Upper lobe of right lung (tissue), 1 donor: ENCODE results near the gene TBC1D2B. TPM values are rescaled to one million over a fixed set of nuclear protein-coding genes. Genes with fewer than 3 reads are reported as not detected.

Experiments
- ATAC-seq: fragments of 200-7000 bp; cut with Tn5 transposase; one replicate; pipeline ENCODE4 v1.9.1; 2020; ENCODE audit warnings: mild to moderate bottlenecking, moderate library complexity
- DNase-seq: peaks from one replicate; pipeline ENCODE4 v3.0.0-alpha.2; 2020
- H3K27ac ChIP-seq: fragments of 200-600 bp; one replicate; pipeline ENCODE4 v1.8.0; 2022
- H3K27me3 ChIP-seq: fragments of 200-600 bp; one replicate; pipeline ENCODE4 v1.8.0; 2022; ENCODE audit warnings: mild to moderate bottlenecking
- H3K36me3 ChIP-seq: fragments of 200-600 bp; one replicate; pipeline ENCODE4 v1.8.0; 2022
- H3K4me1 ChIP-seq: fragments of 200-600 bp; one replicate; pipeline ENCODE4 v1.8.0; 2022
- H3K4me3 ChIP-seq: fragments of 200-600 bp; one replicate; pipeline ENCODE4 v1.8.0; 2022; ENCODE audit warnings: mild to moderate bottlenecking
- H3K9me3 ChIP-seq: fragments of 200-600 bp; one replicate; pipeline ENCODE4 v1.8.0; 2022
- CTCF ChIP-seq: fragments of 200-600 bp; IDR thresholded peaks from one replicate; pipeline ENCODE4 v1.8.0; 2022; ENCODE audit warnings: antibody characterized with exemption
- intact Hi-C: fragments of 100-400 bp; cut with DNase I; formaldehyde crosslinking; loops from one replicate; pipeline ENCODE4 v1.11.0; 2022
- total RNA-seq: library from RNA; stranded (reverse); fragmentation: NEBNext Ultra II Directional; extraction: Animal tissue kit (Norgen Biotek cat#: 25700); gene quantifications from one replicate; pipeline ENCODE4 v1.2.1, GENCODE V29; 2021
- donor health status: DM: no; HTN: yes; CAD: no; lungs with severe emphysema.

TBC1D2B gene
- total RNA-seq, 1 donor from 2014 or later, result 88.7 TPM

GRCh38 chr15:78110916-78111475, 33.5 kb upstream of the TBC1D2B start:
- no peaks in the 10 kb centered on the region for H3K27me3 ChIP-seq

GRCh38 chr15:78110096-78110495, 32.6 kb upstream of the TBC1D2B start:
- H3K4me3 ChIP-seq, result no peak overlapping the region
- ATAC-seq (no peak), DNase-seq (peak; percentile 51)
- H3K27me3 ChIP-seq, result no peaks in the 10 kb centered on the region
- no peaks in the 10 kb centered on the region for H3K9me3 ChIP-seq
- no peaks in the 10 kb centered on the region for H3K36me3 ChIP-seq
- no peak overlapping the region for H3K27ac ChIP-seq
- intact Hi-C loops, result loop anchor here (5.0 kb wide), 1 partner anchor 122 kb away; the partner anchor contains the start of gene ACSBG1
- no peak for TF ChIP-seq CTCF
- peaks cover 7% of the 10 kb centered on the region for H3K4me1 ChIP-seq

More at GRCh38 chr15:78110916-78111475, 33.5 kb upstream of the TBC1D2B start:
- Histone ChIP-seq H3K4me3 (no peak overlapping the region), H3K4me1 (peaks cover 7% of the 10 kb centered on the region), H3K36me3 (no peaks in the 10 kb centered on the region), H3K27ac (no peak overlapping the region), H3K9me3 (no peaks in the 10 kb centered on the region)
- intact Hi-C loops, result loop anchor here (5.0 kb wide), 1 partner anchor 121 kb away; the partner anchor contains the start of gene ACSBG1
- peak; percentile 43 for DNase-seq
- TF ChIP-seq CTCF, result no peak
- no peak for ATAC-seq

- DNase-seq (peak; percentile 46), ATAC-seq (no peak)
- Histone ChIP-seq H3K27me3 (no peaks in the 10 kb centered on the region), H3K4me1 (peaks cover 14% of the 10 kb centered on the region), H3K36me3 (no peaks in the 10 kb centered on the region), H3K9me3 (no peaks in the 10 kb centered on the region), H3K27ac (no peak overlapping the region), H3K4me3 (no peak overlapping the region)
- intact Hi-C loops, result loop anchor here (5.0 kb wide), 1 partner anchor 142 kb away; no protein-coding TSS in a partner anchor
- TF ChIP-seq CTCF, result no peak
These were observed 31.6 kb upstream of the TBC1D2B start for GRCh38 chr15:78109156-78109555.

GRCh38 chr15:78108300-78109084, 31.0 kb upstream of the TBC1D2B start:
- DNase-seq (peak; percentile 93), ATAC-seq (peak; percentile 94)
- intact Hi-C loops, result loop anchor here (5.0 kb wide), 1 partner anchor 141 kb away; no protein-coding TSS in a partner anchor
- Histone ChIP-seq H3K4me1 (peaks cover 21% of the 10 kb centered on the region), H3K27me3 (no peaks in the 10 kb centered on the region), H3K36me3 (no peaks in the 10 kb centered on the region), H3K27ac (no peak overlapping the region), H3K9me3 (no peaks in the 10 kb centered on the region), H3K4me3 (no peak overlapping the region)
- peak; percentile 93 for TF ChIP-seq CTCF

GRCh38 chr15:78107471-78107870, 30.0 kb upstream of the TBC1D2B start:
- Histone ChIP-seq H3K9me3 (no peaks in the 10 kb centered on the region), H3K4me3 (no peak overlapping the region), H3K27me3 (no peaks in the 10 kb centered on the region), H3K4me1 (peaks cover 26% of the 10 kb centered on the region), H3K27ac (no peak overlapping the region), H3K36me3 (no peaks in the 10 kb centered on the region)
- ATAC-seq (no peak), DNase-seq (peak; percentile 56)
- intact Hi-C loops, result loop anchor here (5.0 kb wide), 1 partner anchor 140 kb away; no protein-coding TSS in a partner anchor
- TF ChIP-seq CTCF, result no peak
